HG03139 (cell line): Measurements from ENCODE around the gene PLCH2.
"Not testable (repeated sequence)": the region's sequence is repeated elsewhere in the genome, so short reads cannot be mapped to it uniquely, and the experiment has no call there.

Experiments used
- ATAC-seq: cut with Tn5 transposase; IDR thresholded peaks from one replicate; pipeline ENCODE4 v1.9.1; 2021; ENCODE audit not compliant: unreplicated experiment

PLCH2 gene

DNA sequence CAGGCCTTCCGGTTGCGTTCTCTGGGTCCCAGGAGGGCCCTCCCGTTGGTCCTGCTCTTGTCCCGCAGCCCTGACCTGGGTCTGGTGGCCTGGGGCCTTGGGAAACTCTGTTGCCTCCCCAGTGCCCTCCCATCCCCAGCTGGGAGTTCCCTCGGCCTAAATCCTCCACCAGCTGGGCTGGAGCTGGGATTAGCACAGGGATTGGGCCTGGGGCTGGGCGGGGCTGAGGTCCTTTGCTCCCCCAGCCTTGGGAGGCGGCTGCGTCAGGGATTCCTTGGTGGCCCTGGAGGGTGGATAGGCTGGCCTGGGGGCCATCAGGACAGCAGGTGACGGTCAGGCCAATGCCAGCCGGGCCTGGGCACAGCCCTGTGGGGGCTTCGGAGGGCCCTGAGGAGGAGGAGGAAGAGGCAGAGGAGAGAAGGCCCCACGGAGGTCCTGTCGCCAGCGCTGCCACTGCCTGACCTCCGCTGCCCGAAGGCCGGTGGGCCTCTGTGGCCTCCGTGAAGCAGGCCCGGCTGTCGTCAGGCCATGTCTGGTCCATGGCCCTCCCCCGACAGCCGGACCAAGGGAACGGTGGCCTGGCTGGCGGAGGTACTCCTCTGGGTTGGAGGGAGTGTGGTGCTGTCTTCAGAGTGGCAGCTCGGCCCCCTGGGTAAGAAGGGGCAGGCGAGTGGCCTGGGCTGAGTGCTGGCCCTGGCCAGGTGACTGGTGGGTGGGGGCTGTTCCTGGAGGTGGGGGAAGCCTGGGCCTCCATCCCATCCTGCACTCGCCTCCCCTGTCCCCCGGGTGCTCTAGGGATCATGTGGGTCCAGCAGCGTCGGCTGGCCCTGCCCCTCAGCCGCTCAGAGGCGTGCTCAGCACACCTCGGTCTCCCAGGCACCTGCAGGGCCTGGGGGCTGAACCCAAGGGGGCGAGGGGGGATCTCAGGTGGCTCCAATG, at the start of gene PLCH2:
TSS of gene PLCH2 (plus strand) at position 229 of the 939 bp plus-strand sequence. CDS start at position 529, 300 bp downstream.
- no peak for ATAC-seq

GRCh38 chr1:2426540-2426939, 49.5 kb upstream of the PLCH2 start:
- no peak for ATAC-seq

DNA sequence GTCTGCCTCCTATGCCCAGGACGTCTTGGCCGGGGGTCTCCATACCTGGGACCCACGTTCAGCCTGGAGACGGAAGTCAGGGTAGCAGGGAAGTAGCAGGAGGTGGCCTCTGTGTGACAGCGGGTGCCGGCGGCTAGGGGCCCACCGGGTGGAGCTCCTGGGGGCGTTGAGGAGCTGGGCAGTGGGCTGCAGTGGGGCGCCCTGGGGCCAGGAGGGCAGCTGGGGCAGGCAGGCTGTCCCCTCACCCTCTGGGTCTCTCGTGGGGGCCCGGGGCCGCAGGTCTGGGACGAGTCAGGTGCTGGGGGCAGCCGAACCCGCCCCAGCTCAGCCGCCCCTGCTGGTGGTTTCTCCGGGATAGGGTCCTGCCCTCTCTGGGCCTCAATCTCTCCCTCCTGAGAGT, 49.0 kb upstream of the PLCH2 start:
- ATAC-seq: no peak

GRCh38 chr1:2427976-2428375, 48.1 kb upstream of the PLCH2 start:
- no peak for ATAC-seq

DNA sequence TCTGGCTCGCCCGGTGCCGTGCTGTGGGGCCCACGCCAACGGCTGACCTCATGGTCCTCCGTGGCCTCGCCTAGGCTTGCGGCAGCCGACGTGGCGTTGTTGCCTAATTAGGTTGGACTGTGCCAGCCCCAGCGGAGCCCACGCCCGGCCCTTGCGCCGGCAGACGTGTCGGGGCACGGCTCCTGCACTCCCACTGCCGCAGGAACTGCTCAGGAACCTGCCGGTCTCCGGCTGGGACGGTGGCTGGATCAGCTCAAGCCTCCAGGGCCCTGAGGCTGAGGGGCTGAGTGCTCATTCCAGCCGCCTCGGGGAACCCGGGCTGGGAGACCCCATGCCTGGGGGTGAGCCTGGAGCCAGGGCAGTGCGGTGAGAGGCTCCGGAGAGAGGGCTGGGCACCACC, 47.6 kb upstream of the PLCH2 start:
- ATAC-seq: no peak

GRCh38 chr1:2429780-2430591, 46.1 kb upstream of the PLCH2 start:
- no peak for ATAC-seq

GRCh38 chr1:2430592-2430973, 45.5 kb upstream of the PLCH2 start:
- no peak for ATAC-seq

DNA sequence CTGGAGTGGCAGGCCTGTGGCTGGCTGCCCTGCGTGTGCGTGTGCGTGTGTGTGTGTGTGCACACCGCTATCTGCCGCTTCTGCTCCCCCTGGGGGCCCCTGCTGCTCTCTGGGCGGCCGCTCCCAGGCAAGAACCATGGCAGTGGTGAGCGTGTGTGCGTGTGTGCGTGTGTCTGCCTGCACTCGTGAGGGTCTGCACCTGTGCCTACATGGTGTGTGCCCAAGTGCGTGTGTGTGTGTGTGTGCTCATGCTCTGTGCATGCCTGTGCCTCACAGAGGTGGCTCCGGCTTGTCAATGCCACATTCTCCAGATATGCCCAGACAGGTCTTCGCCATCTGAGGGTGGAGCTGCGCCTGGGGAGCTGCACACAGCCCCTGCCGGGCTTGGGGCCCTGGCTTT, 45.0 kb upstream of the PLCH2 start:
- ATAC-seq: no peak

GRCh38 chr1:2431518-2431917, 44.6 kb upstream of the PLCH2 start:
- ATAC-seq: no peak

DNA sequence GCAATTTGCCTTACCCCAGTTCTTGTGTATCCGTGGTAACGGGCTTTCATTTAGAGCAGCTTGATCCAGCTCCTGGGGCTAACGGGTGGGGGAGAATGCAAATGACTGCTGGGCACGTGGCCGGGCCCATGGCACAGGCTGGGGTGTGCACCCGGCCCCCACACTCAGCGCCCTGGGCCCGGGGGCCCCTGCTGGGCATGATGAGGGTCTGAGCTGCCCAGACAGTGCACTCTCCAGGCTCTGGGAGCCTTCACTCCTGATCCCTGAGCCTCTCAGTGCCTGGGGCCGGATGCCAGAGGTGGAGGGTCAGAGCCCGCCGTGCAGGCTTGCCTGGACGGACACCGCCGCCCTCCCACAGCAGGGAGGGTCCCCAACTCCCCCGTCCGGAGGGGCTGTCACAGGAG, 43.6 kb upstream of the PLCH2 start:
- no peak for ATAC-seq

- no peak for ATAC-seq
Measured at GRCh38 chr1:2433196-2433595, 42.9 kb upstream of the PLCH2 start.

GRCh38 chr1:2433936-2434655, 42.0 kb upstream of the PLCH2 start:
- ATAC-seq: no peak

DNA sequence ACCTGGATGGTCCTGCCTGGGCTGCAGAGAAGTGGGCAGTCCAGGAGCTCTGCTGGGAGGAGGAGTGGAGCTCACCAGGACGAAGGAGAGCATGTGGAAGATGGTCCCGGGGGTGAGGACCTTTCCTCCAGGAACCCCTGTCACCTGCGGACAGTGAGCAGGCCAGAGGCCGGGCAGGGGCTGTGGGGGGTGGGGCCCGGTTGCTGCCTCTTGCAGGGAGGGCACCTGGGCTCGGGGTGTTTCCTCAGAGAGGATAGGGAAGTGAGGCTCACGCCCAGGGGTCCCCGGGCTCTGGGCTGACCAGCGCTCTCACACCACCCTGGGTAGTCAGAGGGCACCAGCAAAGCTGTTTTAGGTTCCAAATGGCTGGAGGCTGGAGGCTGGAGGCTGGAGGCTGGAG, 41.0 kb upstream of the PLCH2 start:
- no peak for ATAC-seq

GRCh38 chr1:2435746-2436355, 40.2 kb upstream of the PLCH2 start:
- no peak for ATAC-seq

DNA sequence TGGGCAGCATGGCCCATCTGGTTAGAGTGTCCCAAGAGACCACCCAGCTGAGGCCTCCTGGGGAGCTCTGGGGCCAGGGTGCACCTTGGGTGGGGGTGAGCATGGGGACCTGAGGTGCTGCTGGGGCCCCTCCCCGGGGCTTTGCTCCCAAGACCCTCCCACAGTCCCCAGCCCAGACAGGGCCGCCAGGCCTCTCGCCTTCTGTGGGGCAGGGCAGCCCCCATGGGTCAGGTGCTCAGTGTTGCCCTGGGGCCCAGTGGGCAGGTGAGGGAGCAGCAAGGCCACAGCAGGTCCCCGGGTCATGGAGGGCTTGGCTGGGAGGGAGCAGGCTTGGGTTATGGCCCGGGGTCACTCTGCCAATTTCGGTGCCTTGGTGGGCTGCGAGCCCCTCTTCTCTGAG, 39.2 kb upstream of the PLCH2 start:
- no peak for ATAC-seq

DNA sequence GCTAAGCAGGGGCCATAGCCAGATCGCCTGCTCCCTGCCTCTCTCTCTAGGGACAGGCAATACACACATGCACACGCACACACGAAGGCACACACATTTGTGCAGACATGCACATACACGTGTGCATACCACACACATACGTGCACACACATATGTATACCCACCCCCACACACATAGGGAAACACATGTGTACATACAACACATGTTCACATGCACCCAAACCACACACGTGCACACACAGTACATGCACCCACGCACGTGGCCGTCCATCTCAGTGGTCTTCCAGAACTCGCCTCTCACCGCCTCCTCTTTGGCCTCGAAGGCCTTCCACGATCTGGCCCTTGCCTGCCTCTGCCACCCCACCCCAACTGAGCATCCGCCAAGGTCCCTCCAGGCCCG, 38.5 kb upstream of the PLCH2 start:
- no peak for ATAC-seq

GRCh38 chr1:2438038-2438437, 38.1 kb upstream of the PLCH2 start:
- no peak for ATAC-seq

GRCh38 chr1:2438641-2439040, 37.4 kb upstream of the PLCH2 start:
- ATAC-seq: no peak

- no peak for ATAC-seq
Measured at GRCh38 chr1:2439369-2439768, 36.7 kb upstream of the PLCH2 start.

- ATAC-seq: not testable (repeated sequence)
Measured at GRCh38 chr1:2440346-2440745, 35.7 kb upstream of the PLCH2 start.

DNA sequence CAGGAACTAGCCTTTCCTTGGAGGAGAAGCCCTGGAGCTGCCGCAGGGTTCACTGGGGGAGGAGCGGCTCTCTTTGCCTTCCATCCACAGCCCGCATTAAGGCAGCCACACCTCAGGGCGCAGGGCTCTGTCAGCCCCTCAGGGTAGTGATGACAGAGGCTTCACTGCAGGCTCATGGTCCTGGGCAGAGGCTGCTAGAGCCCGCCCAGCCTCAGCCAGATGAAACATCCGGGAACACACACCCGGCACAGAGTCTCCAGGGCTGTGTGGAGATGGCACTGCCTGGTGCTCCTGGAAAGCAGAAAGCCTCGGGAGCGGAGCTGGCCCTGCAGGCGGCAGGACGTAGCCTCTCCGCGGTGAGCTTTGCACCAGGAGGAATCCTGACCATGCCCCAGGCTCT, 34.3 kb upstream of the PLCH2 start:
- ATAC-seq: no peak
